Measurements from ENCODE around the gene MEIOSIN.

The MEIOSIN gene

GRCh38 chr19:45758921-45759320, 25.7 kb downstream of the MEIOSIN start:
- Histone ChIP-seq H3K27me3 (ENCODE audit: control insufficient read depth, insufficient read depth, low read length) (no peaks in the 10 kb centered on the region), H3K4me1 (ENCODE audit: control insufficient read depth, low read depth, low read length) (peaks cover 3% of the 10 kb centered on the region), H3K9me3 (ENCODE audit: control insufficient read depth, low read depth, low read length) (no peaks in the 10 kb centered on the region), H3K4me3 (ENCODE audit: low read length) (no peak overlapping the region), H3K27ac (ENCODE audit: low read length) (no peak overlapping the region), H3K36me3 (ENCODE audit: control insufficient read depth, low read depth, low read length) (no peaks in the 10 kb centered on the region), H3K9ac (ENCODE audit: low read length) (no peak overlapping the region)

- Histone ChIP-seq H3K27me3 (ENCODE audit: control insufficient read depth, insufficient read depth, low read length) (no peaks in the 10 kb centered on the region), H3K9ac (ENCODE audit: low read length) (no peak overlapping the region), H3K4me1 (ENCODE audit: control insufficient read depth, low read depth, low read length) (peaks cover 17% of the 10 kb centered on the region), H3K36me3 (ENCODE audit: control insufficient read depth, low read depth, low read length) (no peaks in the 10 kb centered on the region), H3K27ac (ENCODE audit: low read length) (no peak overlapping the region), H3K9me3 (ENCODE audit: control insufficient read depth, low read depth, low read length) (no peaks in the 10 kb centered on the region), H3K4me3 (ENCODE audit: low read length) (no peak overlapping the region)
These were observed 28.5 kb downstream of the MEIOSIN start for GRCh38 chr19:45761714-45762113.

- Histone ChIP-seq H3K4me3 (ENCODE audit: low read length) (no peak overlapping the region), H3K36me3 (ENCODE audit: control insufficient read depth, low read depth, low read length) (no peaks in the 10 kb centered on the region), H3K27ac (ENCODE audit: low read length) (no peak overlapping the region), H3K27me3 (ENCODE audit: control insufficient read depth, insufficient read depth, low read length) (no peaks in the 10 kb centered on the region), H3K9ac (ENCODE audit: low read length) (no peak overlapping the region), H3K4me1 (ENCODE audit: control insufficient read depth, low read depth, low read length) (peaks cover 23% of the 10 kb centered on the region), H3K9me3 (ENCODE audit: control insufficient read depth, low read depth, low read length) (no peaks in the 10 kb centered on the region)
These were observed 29.8 kb downstream of the MEIOSIN start for GRCh38 chr19:45762870-45763631.

- H3K4me3 ChIP-seq (ENCODE audit: low read length), result no peak overlapping the region
- no peaks in the 10 kb centered on the region for H3K36me3 ChIP-seq (ENCODE audit: control insufficient read depth, low read depth, low read length)
- no peaks in the 10 kb centered on the region for H3K9me3 ChIP-seq (ENCODE audit: control insufficient read depth, low read depth, low read length)
- H3K4me1 ChIP-seq (ENCODE audit: control insufficient read depth, low read depth, low read length), result peaks cover 23% of the 10 kb centered on the region
- H3K27ac ChIP-seq (ENCODE audit: low read length), result no peak overlapping the region
- H3K27me3 ChIP-seq (ENCODE audit: control insufficient read depth, insufficient read depth, low read length), result no peaks in the 10 kb centered on the region
- no peak overlapping the region for H3K9ac ChIP-seq (ENCODE audit: low read length)
These were observed 30.6 kb downstream of the MEIOSIN start for GRCh38 chr19:45763691-45764294.

GRCh38 chr19:45764475-45764874, 31.2 kb downstream of the MEIOSIN start:
- no peak overlapping the region for H3K9ac ChIP-seq (ENCODE audit: low read length)
- no peaks in the 10 kb centered on the region for H3K9me3 ChIP-seq (ENCODE audit: control insufficient read depth, low read depth, low read length)
- peaks cover 23% of the 10 kb centered on the region for H3K4me1 ChIP-seq (ENCODE audit: control insufficient read depth, low read depth, low read length)
- no peaks in the 10 kb centered on the region for H3K36me3 ChIP-seq (ENCODE audit: control insufficient read depth, low read depth, low read length)
- no peaks in the 10 kb centered on the region for H3K27me3 ChIP-seq (ENCODE audit: control insufficient read depth, insufficient read depth, low read length)
- no peak overlapping the region for H3K27ac ChIP-seq (ENCODE audit: low read length)
- H3K4me3 ChIP-seq (ENCODE audit: low read length), result no peak overlapping the region

- Histone ChIP-seq H3K4me3 (ENCODE audit: low read length) (no peak overlapping the region), H3K9ac (ENCODE audit: low read length) (no peak overlapping the region), H3K4me1 (ENCODE audit: control insufficient read depth, low read depth, low read length) (peaks cover 23% of the 10 kb centered on the region), H3K27ac (ENCODE audit: low read length) (no peak overlapping the region), H3K27me3 (ENCODE audit: control insufficient read depth, insufficient read depth, low read length) (no peaks in the 10 kb centered on the region), H3K9me3 (ENCODE audit: control insufficient read depth, low read depth, low read length) (no peaks in the 10 kb centered on the region), H3K36me3 (ENCODE audit: control insufficient read depth, low read depth, low read length) (no peaks in the 10 kb centered on the region)
These were observed 31.9 kb downstream of the MEIOSIN start for GRCh38 chr19:45764945-45765701.

- Histone ChIP-seq H3K36me3 (ENCODE audit: control insufficient read depth, low read depth, low read length) (no peaks in the 10 kb centered on the region), H3K4me3 (ENCODE audit: low read length) (no peak overlapping the region), H3K27ac (ENCODE audit: low read length) (no peak overlapping the region), H3K9ac (ENCODE audit: low read length) (no peak overlapping the region), H3K9me3 (ENCODE audit: control insufficient read depth, low read depth, low read length) (no peaks in the 10 kb centered on the region), H3K27me3 (ENCODE audit: control insufficient read depth, insufficient read depth, low read length) (no peaks in the 10 kb centered on the region), H3K4me1 (ENCODE audit: control insufficient read depth, low read depth, low read length) (peaks cover 23% of the 10 kb centered on the region)
These were observed 32.6 kb downstream of the MEIOSIN start for GRCh38 chr19:45765702-45766295.

GRCh38 chr19:45766296-45766868, 33.1 kb downstream of the MEIOSIN start:
- Histone ChIP-seq H3K27me3 (ENCODE audit: control insufficient read depth, insufficient read depth, low read length) (no peaks in the 10 kb centered on the region), H3K36me3 (ENCODE audit: control insufficient read depth, low read depth, low read length) (no peaks in the 10 kb centered on the region), H3K4me1 (ENCODE audit: control insufficient read depth, low read depth, low read length) (peaks cover 27% of the 10 kb centered on the region), H3K27ac (ENCODE audit: low read length) (no peak overlapping the region), H3K4me3 (ENCODE audit: low read length) (no peak overlapping the region), H3K9me3 (ENCODE audit: control insufficient read depth, low read depth, low read length) (no peaks in the 10 kb centered on the region), H3K9ac (ENCODE audit: low read length) (no peak overlapping the region)

- Histone ChIP-seq H3K4me3 (ENCODE audit: low read length) (peak overlapping the region; percentile 94), H3K9me3 (ENCODE audit: control insufficient read depth, low read depth, low read length) (no peaks in the 10 kb centered on the region), H3K9ac (ENCODE audit: low read length) (peak overlapping the region; percentile 97), H3K27me3 (ENCODE audit: control insufficient read depth, insufficient read depth, low read length) (no peaks in the 10 kb centered on the region), H3K27ac (ENCODE audit: low read length) (no peak overlapping the region), H3K36me3 (ENCODE audit: control insufficient read depth, low read depth, low read length) (no peaks in the 10 kb centered on the region), H3K4me1 (ENCODE audit: control insufficient read depth, low read depth, low read length) (peaks cover 27% of the 10 kb centered on the region)
These were observed 33.7 kb downstream of the MEIOSIN start for GRCh38 chr19:45766869-45767346.

GRCh38 chr19:45767410-45767880, 34.2 kb downstream of the MEIOSIN start:
- Histone ChIP-seq H3K4me3 (ENCODE audit: low read length) (peak overlapping the region; percentile 94), H3K36me3 (ENCODE audit: control insufficient read depth, low read depth, low read length) (no peaks in the 10 kb centered on the region), H3K4me1 (ENCODE audit: control insufficient read depth, low read depth, low read length) (peaks cover 27% of the 10 kb centered on the region), H3K9me3 (ENCODE audit: control insufficient read depth, low read depth, low read length) (no peaks in the 10 kb centered on the region), H3K27me3 (ENCODE audit: control insufficient read depth, insufficient read depth, low read length) (no peaks in the 10 kb centered on the region), H3K9ac (ENCODE audit: low read length) (peak overlapping the region; percentile 97), H3K27ac (ENCODE audit: low read length) (no peak overlapping the region)
